Measurements from ENCODE around the gene ISY1.
A peak's percentile ranks its signal among the peaks of the same experiment; 100 is the strongest.

Gene ISY1

DNA sequence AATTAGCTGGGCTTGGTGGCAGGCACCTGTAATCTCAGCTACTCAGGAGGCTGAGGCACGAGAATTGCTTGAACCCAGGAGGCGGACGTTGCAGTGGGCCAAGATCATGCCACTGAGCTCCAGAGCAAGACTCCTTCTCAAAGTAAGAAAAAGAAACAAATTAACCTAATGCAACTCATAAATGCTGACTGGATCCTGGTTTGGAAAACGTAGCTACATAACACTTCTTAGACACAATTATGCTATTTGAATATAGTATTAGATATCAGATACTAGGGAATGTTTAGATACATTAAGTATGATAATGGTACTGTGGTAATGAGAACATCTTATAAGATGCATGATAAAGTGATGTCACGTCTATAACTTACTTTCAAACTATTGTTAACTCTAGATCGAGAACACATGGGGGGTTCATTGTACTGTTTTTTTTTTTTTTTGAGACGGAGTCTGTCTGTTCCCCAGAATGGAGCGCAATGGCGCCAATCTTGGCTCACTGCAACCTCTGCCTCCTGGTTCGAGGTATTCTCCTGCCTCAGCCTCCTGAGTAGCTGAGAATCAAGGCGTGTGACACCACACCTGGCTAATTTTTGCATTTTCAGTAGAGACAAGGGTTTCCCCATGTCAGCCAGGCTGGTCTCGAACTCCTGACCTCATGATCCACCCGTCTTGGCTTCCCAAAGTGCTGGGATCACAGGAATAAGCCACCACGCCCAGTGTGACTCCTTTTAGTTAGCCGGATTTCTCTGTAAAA lies 5.9 kb upstream of the ISY1 start:
- TF ChIP-seq, protein P1, sequence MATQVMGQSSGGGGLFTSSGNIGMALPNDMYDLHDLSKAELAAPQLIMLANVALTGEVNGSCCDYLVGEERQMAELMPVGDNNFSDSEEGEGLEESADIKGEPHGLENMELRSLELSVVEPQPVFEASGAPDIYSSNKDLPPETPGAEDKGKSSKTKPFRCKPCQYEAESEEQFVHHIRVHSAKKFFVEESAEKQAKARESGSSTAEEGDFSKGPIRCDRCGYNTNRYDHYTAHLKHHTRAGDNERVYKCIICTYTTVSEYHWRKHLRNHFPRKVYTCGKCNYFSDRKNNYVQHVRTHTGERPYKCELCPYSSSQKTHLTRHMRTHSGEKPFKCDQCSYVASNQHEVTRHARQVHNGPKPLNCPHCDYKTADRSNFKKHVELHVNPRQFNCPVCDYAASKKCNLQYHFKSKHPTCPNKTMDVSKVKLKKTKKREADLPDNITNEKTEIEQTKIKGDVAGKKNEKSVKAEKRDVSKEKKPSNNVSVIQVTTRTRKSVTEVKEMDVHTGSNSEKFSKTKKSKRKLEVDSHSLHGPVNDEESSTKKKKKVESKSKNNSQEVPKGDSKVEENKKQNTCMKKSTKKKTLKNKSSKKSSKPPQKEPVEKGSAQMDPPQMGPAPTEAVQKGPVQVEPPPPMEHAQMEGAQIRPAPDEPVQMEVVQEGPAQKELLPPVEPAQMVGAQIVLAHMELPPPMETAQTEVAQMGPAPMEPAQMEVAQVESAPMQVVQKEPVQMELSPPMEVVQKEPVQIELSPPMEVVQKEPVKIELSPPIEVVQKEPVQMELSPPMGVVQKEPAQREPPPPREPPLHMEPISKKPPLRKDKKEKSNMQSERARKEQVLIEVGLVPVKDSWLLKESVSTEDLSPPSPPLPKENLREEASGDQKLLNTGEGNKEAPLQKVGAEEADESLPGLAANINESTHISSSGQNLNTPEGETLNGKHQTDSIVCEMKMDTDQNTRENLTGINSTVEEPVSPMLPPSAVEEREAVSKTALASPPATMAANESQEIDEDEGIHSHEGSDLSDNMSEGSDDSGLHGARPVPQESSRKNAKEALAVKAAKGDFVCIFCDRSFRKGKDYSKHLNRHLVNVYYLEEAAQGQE (IDR thresholded peaks at IDR 0.05; ENCODE audit: insufficient read depth in 1 of 2, low read depth in 2 of 2, low read length in 2 of 2): no peak
- TF ChIP-seq POLR2AphosphoS5 (IDR thresholded peaks at IDR 0.05; ENCODE audit: low read depth, low read length): no peak
- TF ChIP-seq SIN3A (IDR thresholded peaks at IDR 0.05; ENCODE audit: borderline replicate concordance, insufficient read depth, low read length): no peak
- no peak for TF ChIP-seq TAF1 (IDR thresholded peaks at IDR 0.05; ENCODE audit: borderline replicate concordance, insufficient read depth, low read length)
- TF ChIP-seq FOXP2 (optimal IDR thresholded peaks at IDR 0.05; ENCODE audit: borderline replicate concordance, extremely low read depth, extremely low read length, insufficient read depth): no peak

DNA sequence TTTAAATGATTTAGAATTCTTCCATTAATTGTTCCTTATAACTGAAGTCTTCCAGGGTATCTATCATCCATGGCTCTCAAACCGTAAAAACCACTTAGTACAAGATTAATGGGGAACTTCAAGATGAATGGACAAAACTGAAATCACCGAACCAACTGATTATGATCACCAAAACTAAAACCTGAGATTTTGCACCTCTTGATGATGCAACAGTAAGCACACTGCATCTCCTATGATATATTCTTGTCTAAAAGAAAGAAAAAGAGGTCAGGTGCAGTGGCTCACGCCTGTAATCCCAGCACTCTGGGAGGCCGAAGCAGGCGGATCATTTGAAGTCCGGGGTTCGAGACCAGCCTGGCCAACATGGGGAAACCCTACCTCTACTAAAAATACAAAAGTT lies 3.6 kb upstream of the ISY1 start:
- TF ChIP-seq TAF1 (IDR thresholded peaks at IDR 0.05; ENCODE audit: borderline replicate concordance, insufficient read depth, low read length): no peak

- peak; percentile 36 for TF ChIP-seq POLR2AphosphoS5 (IDR thresholded peaks at IDR 0.05; ENCODE audit: low read depth, low read length)
- TF ChIP-seq, protein P1 (IDR thresholded peaks at IDR 0.05; ENCODE audit: insufficient read depth in 1 of 2, low read depth in 2 of 2, low read length in 2 of 2): no peak
Measured at GRCh38 chr3:129162729-129163579, 2.1 kb upstream of the ISY1 start.

GRCh38 chr3:129161860-129162271 lies 1.0 kb upstream of the ISY1 start:
- TF ChIP-seq, protein P1 (IDR thresholded peaks at IDR 0.05; ENCODE audit: insufficient read depth in 1 of 2, low read depth in 2 of 2, low read length in 2 of 2): no peak
- no peak for TF ChIP-seq POLR2AphosphoS5 (IDR thresholded peaks at IDR 0.05; ENCODE audit: low read depth, low read length)
- TF ChIP-seq TAF1 (IDR thresholded peaks at IDR 0.05; ENCODE audit: borderline replicate concordance, insufficient read depth, low read length): no peak
- TF ChIP-seq FOXP2 (optimal IDR thresholded peaks at IDR 0.05; ENCODE audit: borderline replicate concordance, extremely low read depth, extremely low read length, insufficient read depth): no peak
- no peak for TF ChIP-seq SIN3A (IDR thresholded peaks at IDR 0.05; ENCODE audit: borderline replicate concordance, insufficient read depth, low read length)

- TF ChIP-seq, protein P1 (IDR thresholded peaks at IDR 0.05; ENCODE audit: insufficient read depth in 1 of 2, low read depth in 2 of 2, low read length in 2 of 2): no peak
- TF ChIP-seq POLR2AphosphoS5 (IDR thresholded peaks at IDR 0.05; ENCODE audit: low read depth, low read length) (no peak), TAF1 (IDR thresholded peaks at IDR 0.05; ENCODE audit: borderline replicate concordance, insufficient read depth, low read length) (no peak), SIN3A (IDR thresholded peaks at IDR 0.05; ENCODE audit: borderline replicate concordance, insufficient read depth, low read length) (no peak), FOXP2 (optimal IDR thresholded peaks at IDR 0.05; ENCODE audit: borderline replicate concordance, extremely low read depth, extremely low read length, insufficient read depth) (no peak)
Measured at GRCh38 chr3:129144786-129145185, 16.1 kb downstream of the ISY1 start.
